HepG2 (cell line): Measurements from ENCODE around the gene SLC34A3. TPM values are rescaled to one million over a fixed set of nuclear protein-coding genes. Genes with fewer than 3 reads are reported as not detected.

Experiments
- BCL6 ChIP-seq: IDR thresholded peaks from 2 replicates; pipeline ENCODE4 v1.6.1; 2016; ENCODE audit warnings: missing genetic modification reagents, missing compliant biosample characterization
- CAMTA2 ChIP-seq: sonication (generic); formaldehyde crosslinking; IDR thresholded peaks from 2 replicates; pipeline ENCODE4 v1.4.0; 2020; ENCODE audit warnings: mild to moderate bottlenecking, missing genetic modification reagents, borderline replicate concordance
- DNMT3B ChIP-seq: conservative IDR thresholded peaks from 2 replicates; pipeline ENCODE4 v1.6.1; 2016; ENCODE audit warnings: missing biosample characterization, control low read depth
- DPF2 ChIP-seq: sonication (generic); formaldehyde crosslinking; IDR thresholded peaks from 2 replicates; pipeline ENCODE4 v1.4.0; 2020; ENCODE audit warnings: mild to moderate bottlenecking, low read depth, missing genetic modification reagents, borderline replicate concordance
- EEA1 ChIP-seq: sonication (generic); formaldehyde crosslinking; IDR thresholded peaks from 2 replicates; pipeline ENCODE4 v1.5.1; 2020; ENCODE audit warnings: mild to moderate bottlenecking, missing genetic modification reagents, borderline replicate concordance
- HNF4A ChIP-seq: sonication (generic); formaldehyde crosslinking; IDR thresholded peaks from 2 replicates; pipeline ENCODE4 v1.4.0; 2020; ENCODE audit warnings: missing genetic modification reagents
- NFKBIZ ChIP-seq: IDR thresholded peaks from 2 replicates; pipeline ENCODE4 v1.6.1; 2018; ENCODE audit warnings: missing genetic modification reagents, missing compliant biosample characterization
- POLR2AphosphoS5 ChIP-seq: IDR thresholded peaks from 2 replicates; pipeline ENCODE4 v1.6.1; 2012; ENCODE audit warnings: low read depth, low read length
- RCOR2 ChIP-seq: IDR thresholded peaks from 2 replicates; pipeline ENCODE4 v1.6.1; 2016; ENCODE audit warnings: missing biosample characterization, missing genetic modification reagents
- RFX1 ChIP-seq: fragments of 450-650 bp; IDR thresholded peaks from 2 replicates; pipeline ENCODE4 v1.6.1; 2017
- XBP1 ChIP-seq: sonication (generic); formaldehyde crosslinking; IDR thresholded peaks from 2 replicates; pipeline ENCODE4 v1.5.0; 2020; ENCODE audit warnings: missing genetic modification reagents
- YEATS2 ChIP-seq: sonication (generic); formaldehyde crosslinking; IDR thresholded peaks from 2 replicates; pipeline ENCODE4 v1.4.0; 2020; ENCODE audit warnings: missing genetic modification reagents, borderline replicate concordance
- ZFP82 ChIP-seq: sonication (generic); formaldehyde crosslinking; IDR thresholded peaks from 2 replicates; pipeline ENCODE4 v1.5.1; 2020; ENCODE audit warnings: mild to moderate bottlenecking, missing genetic modification reagents, borderline replicate concordance
- ZMAT3 ChIP-seq: sonication (generic); formaldehyde crosslinking; conservative IDR thresholded peaks from 2 replicates; pipeline ENCODE4 v1.7.0; 2021; ENCODE audit warnings: missing genetic modification reagents
- ZNF235 ChIP-seq: sonication (generic); formaldehyde crosslinking; IDR thresholded peaks from 2 replicates; pipeline ENCODE4 v1.8.1; 2023; ENCODE audit warnings: mild to moderate bottlenecking, missing genetic modification reagents, borderline replicate concordance
- ZNF333 ChIP-seq: sonication (generic); formaldehyde crosslinking; IDR thresholded peaks from 2 replicates; pipeline ENCODE4 v1.4.0; 2020; ENCODE audit warnings: mild to moderate bottlenecking, missing genetic modification reagents, borderline replicate concordance
- ZNF563 ChIP-seq: sonication (generic); formaldehyde crosslinking; IDR thresholded peaks from 2 replicates; pipeline ENCODE4 v1.8.0; 2022; ENCODE audit warnings: mild to moderate bottlenecking, moderate library complexity, missing genetic modification reagents
- polyA plus RNA-seq, 8 experiments: library from polyadenylated mRNA; depleted of rRNA in 3 of 8; stranded (reverse) in 7 of 8; unstranded in 1 of 8; fragments of >200 nt; fragmentation: Illumina TruSeq in 4 of 8; extraction: Trizol in 4 of 8; gene quantifications; 2 replicates each; pipeline versions ENCODE4 v1.2.1 to v1.2.3, GENCODE V29; 2011 to 2016; ENCODE audit warnings: low read depth in 4 of 8, missing spikeins in 1 of 8, mixed read lengths in 1 of 8; ENCODE audit not compliant: insufficient read depth in 1 of 8
- total RNA-seq, 5 experiments: library from RNA; depleted of rRNA; stranded (reverse); fragments of >200 nt; fragmentation: Illumina TruSeq; extraction: Trizol; gene quantifications; 2 replicates each; pipeline ENCODE4 v1.2.3, GENCODE V29; 2016; ENCODE audit warnings: low read depth in 1 of 5
- TF ChIP-seq, protein P1 (sequence below): IDR thresholded peaks from 2 replicates; pipeline ENCODE4 v1.6.1; 2016; ENCODE audit warnings: missing biosample characterization, missing genetic modification reagents, low read depth
- TF ChIP-seq, protein P2 (sequence below): sonication (generic); formaldehyde crosslinking; IDR thresholded peaks from 2 replicates; pipeline ENCODE4 v1.5.0; 2020; ENCODE audit warnings: missing genetic modification reagents, mild to moderate bottlenecking, borderline replicate concordance
- TF ChIP-seq, protein P3 (sequence below): sonication (generic); formaldehyde crosslinking; IDR thresholded peaks from 2 replicates; pipeline ENCODE4 v1.5.1; 2020; ENCODE audit warnings: missing genetic modification reagents, mild to moderate bottlenecking, borderline replicate concordance
- TF ChIP-seq, protein P4 (sequence below): sonication (generic); formaldehyde crosslinking; IDR thresholded peaks from 2 replicates; pipeline ENCODE4 v1.5.1; 2020; ENCODE audit warnings: mild to moderate bottlenecking, missing genetic modification reagents, moderate library complexity

Gene SLC34A3
- total and polyA plus RNA-seq, 2 of the 13 experiments (the other 11 are each of a cell fraction or from before 2014, with no cell fraction given) = 0.07 to 1.0 TPM

DNA sequence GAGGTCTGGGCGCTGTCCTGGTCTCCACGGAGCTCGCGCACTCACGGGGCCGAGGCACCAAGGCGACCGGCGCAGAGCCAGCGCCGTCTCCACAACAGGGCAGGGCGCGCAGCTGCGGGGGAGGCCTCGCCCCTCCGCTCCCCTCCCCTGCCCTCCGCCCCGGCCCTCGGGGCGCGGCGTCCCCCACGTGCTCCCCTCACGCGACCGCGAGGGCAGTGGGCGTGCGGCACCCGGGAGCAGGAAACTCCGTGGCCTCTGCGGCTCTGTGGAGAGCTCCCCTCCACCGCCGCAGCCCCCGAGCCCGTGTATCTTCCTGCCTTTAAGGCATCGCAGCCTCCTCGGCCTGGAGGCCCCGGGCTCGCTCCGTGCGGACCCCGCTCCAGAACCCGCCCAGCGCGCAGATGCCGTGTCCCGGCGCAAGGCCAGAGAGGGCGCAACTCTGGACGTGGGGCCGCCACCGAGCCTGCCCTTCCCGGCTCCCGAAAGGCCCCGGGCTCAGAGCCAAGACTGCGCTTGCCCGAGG lies 9.7 kb downstream of the SLC34A3 start (continued):
- TF ChIP-seq, protein P1, sequence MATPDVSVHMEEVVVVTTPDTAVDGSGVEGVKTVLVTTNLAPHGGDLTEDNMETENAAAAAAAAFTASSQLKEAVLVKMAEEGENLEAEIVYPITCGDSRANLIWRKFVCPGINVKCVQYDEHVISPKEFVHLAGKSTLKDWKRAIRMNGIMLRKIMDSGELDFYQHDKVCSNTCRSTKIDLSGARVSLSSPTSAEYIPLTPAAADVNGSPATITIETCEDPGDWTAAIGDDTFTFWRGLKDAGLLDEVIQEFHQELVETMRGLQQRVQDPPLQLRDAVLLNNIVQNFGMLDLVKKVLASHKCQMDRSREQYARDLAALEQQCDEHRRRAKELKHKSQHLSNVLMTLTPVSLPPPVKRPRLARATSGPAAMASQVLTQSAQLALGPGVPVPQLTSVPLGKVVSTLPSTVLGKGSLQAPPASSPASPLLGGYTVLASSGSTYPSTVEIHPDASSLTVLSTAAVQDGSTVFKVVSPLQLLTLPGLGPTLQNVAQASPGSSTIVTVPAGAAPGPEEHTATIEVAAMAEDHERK (CRISPR knock-in tag) = no peak
- TF ChIP-seq, protein P2, sequence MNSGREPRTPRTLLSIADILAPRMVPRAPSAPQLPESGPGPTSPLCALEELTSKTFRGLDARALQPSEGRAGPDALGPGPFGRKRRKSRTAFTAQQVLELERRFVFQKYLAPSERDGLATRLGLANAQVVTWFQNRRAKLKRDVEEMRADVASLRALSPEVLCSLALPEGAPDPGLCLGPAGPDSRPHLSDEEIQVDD = peak; percentile 66; the same call in 1 of the 2 replicates
- TF ChIP-seq ZFP82 (0 out of 2 replicates have a peak, but pooled peaks have one; percentile 35), HNF4A (CRISPR knock-in tag) (peak; percentile 11; the same call in 1 of the 2 replicates), BCL6 (CRISPR knock-in tag) (peak; percentile 64), NFKBIZ (CRISPR knock-in tag) (0 out of 2 replicates have a peak, but pooled peaks have one; percentile 7), DNMT3B (CRISPR knock-in tag) (no peak), XBP1 (CRISPR knock-in tag) (no peak), RFX1 (no peak), ZNF563 (CRISPR knock-in tag) (peak; percentile 95), ZNF333 (CRISPR knock-in tag) (peak; percentile 46; the same call in 1 of the 2 replicates), DPF2 (CRISPR knock-in tag) (no peak), RCOR2 (CRISPR knock-in tag) (no peak), POLR2AphosphoS5 (peak; percentile 60), ZMAT3 (peak; percentile 88), YEATS2 (CRISPR knock-in tag) (no peak; the same call in 1 of the 2 replicates), CAMTA2 (0 out of 2 replicates have a peak, but pooled peaks have one; percentile 28), ZNF235 (CRISPR knock-in tag) (0 out of 2 replicates have a peak, but pooled peaks have one; percentile 71), EEA1 (CRISPR knock-in tag) (peak; percentile 84; the same call in 1 of the 2 replicates)
- TF ChIP-seq, protein P3, sequence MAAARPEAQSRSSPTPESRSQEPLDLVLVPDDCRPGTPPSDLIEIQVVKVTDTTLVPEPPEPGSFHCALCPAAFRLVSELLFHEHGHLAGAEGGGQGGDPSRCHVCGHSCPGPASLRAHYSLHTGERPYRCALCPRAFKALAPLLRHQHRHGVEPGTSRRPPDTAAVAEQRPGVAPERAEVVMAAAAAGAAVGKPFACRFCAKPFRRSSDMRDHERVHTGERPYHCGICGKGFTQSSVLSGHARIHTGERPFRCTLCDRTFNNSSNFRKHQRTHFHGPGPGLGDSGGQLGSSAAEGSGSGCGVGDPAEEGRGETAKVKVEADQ (CRISPR knock-in tag) = peak; percentile 55; the same call in 1 of the 2 replicates
- TF ChIP-seq, protein P4, sequence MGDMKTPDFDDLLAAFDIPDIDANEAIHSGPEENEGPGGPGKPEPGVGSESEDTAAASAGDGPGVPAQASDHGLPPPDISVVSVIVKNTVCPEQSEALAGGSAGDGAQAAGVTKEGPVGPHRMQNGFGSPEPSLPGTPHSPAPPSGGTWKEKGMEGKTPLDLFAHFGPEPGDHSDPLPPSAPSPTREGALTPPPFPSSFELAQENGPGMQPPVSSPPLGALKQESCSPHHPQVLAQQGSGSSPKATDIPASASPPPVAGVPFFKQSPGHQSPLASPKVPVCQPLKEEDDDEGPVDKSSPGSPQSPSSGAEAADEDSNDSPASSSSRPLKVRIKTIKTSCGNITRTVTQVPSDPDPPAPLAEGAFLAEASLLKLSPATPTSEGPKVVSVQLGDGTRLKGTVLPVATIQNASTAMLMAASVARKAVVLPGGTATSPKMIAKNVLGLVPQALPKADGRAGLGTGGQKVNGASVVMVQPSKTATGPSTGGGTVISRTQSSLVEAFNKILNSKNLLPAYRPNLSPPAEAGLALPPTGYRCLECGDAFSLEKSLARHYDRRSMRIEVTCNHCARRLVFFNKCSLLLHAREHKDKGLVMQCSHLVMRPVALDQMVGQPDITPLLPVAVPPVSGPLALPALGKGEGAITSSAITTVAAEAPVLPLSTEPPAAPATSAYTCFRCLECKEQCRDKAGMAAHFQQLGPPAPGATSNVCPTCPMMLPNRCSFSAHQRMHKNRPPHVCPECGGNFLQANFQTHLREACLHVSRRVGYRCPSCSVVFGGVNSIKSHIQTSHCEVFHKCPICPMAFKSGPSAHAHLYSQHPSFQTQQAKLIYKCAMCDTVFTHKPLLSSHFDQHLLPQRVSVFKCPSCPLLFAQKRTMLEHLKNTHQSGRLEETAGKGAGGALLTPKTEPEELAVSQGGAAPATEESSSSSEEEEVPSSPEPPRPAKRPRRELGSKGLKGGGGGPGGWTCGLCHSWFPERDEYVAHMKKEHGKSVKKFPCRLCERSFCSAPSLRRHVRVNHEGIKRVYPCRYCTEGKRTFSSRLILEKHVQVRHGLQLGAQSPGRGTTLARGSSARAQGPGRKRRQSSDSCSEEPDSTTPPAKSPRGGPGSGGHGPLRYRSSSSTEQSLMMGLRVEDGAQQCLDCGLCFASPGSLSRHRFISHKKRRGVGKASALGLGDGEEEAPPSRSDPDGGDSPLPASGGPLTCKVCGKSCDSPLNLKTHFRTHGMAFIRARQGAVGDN (CRISPR knock-in tag) = peak; percentile 95
